Liver (tissue), 9 donors: Measurements from ENCODE around the gene PTPRS. TPM values are rescaled to one million over a fixed set of nuclear protein-coding genes. Genes with fewer than 3 reads are reported as not detected.

Source experiments
- DNase-seq: peaks from one replicate; pipeline ENCODE4 v3.0.0-alpha.2; 2017; ENCODE audit warnings: low spot score
- H3K27ac ChIP-seq, 2 donors: one replicate each; pipeline ENCODE4 v1.7.0; 2013; ENCODE audit warnings: inconsistent platforms in 2 of 2, low read length in 2 of 2, control low read depth in 1 of 2, low read depth in 1 of 2, mild to moderate bottlenecking in 1 of 2
- H3K27me3 ChIP-seq, 4 donors: one replicate each; pipeline versions ENCODE4 v1.6.1 to v1.7.0; 2013; ENCODE audit warnings: low read length in 3 of 4, inconsistent platforms in 1 of 4, mild to moderate bottlenecking in 1 of 4, moderate library complexity in 1 of 4; ENCODE audit not compliant: control insufficient read depth in 4 of 4, insufficient read depth in 4 of 4
- H3K36me3 ChIP-seq, 4 donors: one replicate each; pipeline versions ENCODE4 v1.6.1 to v1.7.0; 2013; ENCODE audit warnings: low read length in 3 of 4, mild to moderate bottlenecking in 3 of 4, low read depth in 1 of 4, moderate library complexity in 1 of 4; ENCODE audit not compliant: control insufficient read depth in 4 of 4, insufficient read depth in 3 of 4
- H3K4me1 ChIP-seq, 4 donors: one replicate each; pipeline versions ENCODE4 v1.6.1 to v1.7.0; 2013; ENCODE audit warnings: low read length in 3 of 4, mild to moderate bottlenecking in 3 of 4, moderate library complexity in 1 of 4; ENCODE audit not compliant: control insufficient read depth in 4 of 4, insufficient read depth in 4 of 4
- H3K4me3 ChIP-seq, 3 donors: one replicate each; pipeline versions ENCODE4 v1.6.1 to v1.7.0; 2013; ENCODE audit warnings: low read length in 3 of 3, control low read depth in 1 of 3, low read depth in 1 of 3, mild to moderate bottlenecking in 1 of 3
- H3K9ac ChIP-seq, 2 donors: one replicate each; pipeline ENCODE4 v1.7.0; 2013; ENCODE audit warnings: low read length in 2 of 2, mild to moderate bottlenecking in 2 of 2, moderate library complexity in 2 of 2, control low read depth in 1 of 2, low read depth in 1 of 2
- H3K9me3 ChIP-seq, 4 donors: one replicate each; pipeline versions ENCODE4 v1.6.1 to v1.7.0; 2013; ENCODE audit warnings: low read length in 3 of 4; ENCODE audit not compliant: control insufficient read depth in 4 of 4
- ATF3 ChIP-seq: IDR thresholded peaks from 2 replicates; pipeline ENCODE4 v1.6.1; 2016; ENCODE audit warnings: antibody characterized with exemption
- CTCF ChIP-seq: fragments of 150-350 bp; IDR thresholded peaks from 2 replicates; pipeline ENCODE4 v1.5.1; 2017; ENCODE audit warnings: improper control_type of control experiment, low read depth, low read length; ENCODE audit not compliant: missing input control
- EGR1 ChIP-seq, 2 donors: IDR thresholded peaks; 2 replicates each; pipeline ENCODE4 v1.6.1; 2016 to 2018; ENCODE audit warnings: antibody characterized with exemption in 2 of 2, low read depth in 2 of 2
- FOXA1 ChIP-seq: IDR thresholded peaks from 2 replicates; pipeline ENCODE4 v1.6.1; 2016; ENCODE audit warnings: antibody characterized with exemption
- FOXA2 ChIP-seq: IDR thresholded peaks from 2 replicates; pipeline ENCODE4 v1.6.1; 2016; ENCODE audit warnings: antibody characterized with exemption
- GABPA ChIP-seq, 2 donors: IDR thresholded peaks in 1 of 2; conservative IDR thresholded peaks in 1 of 2; 2 replicates each; pipeline ENCODE4 v1.6.1; 2016; ENCODE audit warnings: antibody characterized with exemption in 2 of 2, mild to moderate bottlenecking in 1 of 2, moderate library complexity in 1 of 2
- HNF4A ChIP-seq, 2 donors: conservative IDR thresholded peaks; 2 replicates each; pipeline ENCODE4 v1.6.1; 2016; ENCODE audit warnings: antibody characterized with exemption in 2 of 2, mild to moderate bottlenecking in 2 of 2
- HNF4G ChIP-seq: IDR thresholded peaks from 2 replicates; pipeline ENCODE4 v1.6.1; 2016; ENCODE audit warnings: antibody characterized with exemption
- JUND ChIP-seq, 2 donors: IDR thresholded peaks; 2 replicates each; pipeline ENCODE4 v1.6.1; 2016; ENCODE audit warnings: antibody characterized with exemption in 2 of 2
- MAX ChIP-seq: IDR thresholded peaks from 2 replicates; pipeline ENCODE4 v1.6.1; 2016; ENCODE audit warnings: antibody characterized with exemption
- NR2F2 ChIP-seq: IDR thresholded peaks from 2 replicates; pipeline ENCODE4 v1.6.1; 2016; ENCODE audit warnings: antibody characterized with exemption
- RAD21 ChIP-seq, 2 donors: IDR thresholded peaks; 2 replicates each; pipeline ENCODE4 v1.6.1; 2016; ENCODE audit warnings: antibody characterized with exemption in 2 of 2, mild to moderate bottlenecking in 2 of 2
- RXRA ChIP-seq, 2 donors: IDR thresholded peaks; 2 replicates each; pipeline ENCODE4 v1.6.1; 2017 to 2018; ENCODE audit warnings: antibody characterized with exemption in 2 of 2, mild to moderate bottlenecking in 1 of 2
- SP1 ChIP-seq: IDR thresholded peaks from 2 replicates; pipeline ENCODE4 v1.6.1; 2018; ENCODE audit warnings: antibody characterized with exemption, mild to moderate bottlenecking
- TAF1 ChIP-seq: conservative IDR thresholded peaks from 2 replicates; pipeline ENCODE4 v1.6.1; 2016; ENCODE audit warnings: antibody characterized with exemption, mild to moderate bottlenecking
- YY1 ChIP-seq: IDR thresholded peaks from 2 replicates; pipeline ENCODE4 v1.6.1; 2016; ENCODE audit warnings: antibody characterized with exemption, mild to moderate bottlenecking
- ZBTB33 ChIP-seq: IDR thresholded peaks from 2 replicates; pipeline ENCODE4 v1.6.1; 2016; ENCODE audit warnings: antibody characterized with exemption
- WGBS: extraction: QIAGEN DNeasy Blood & Tissue Kit; methylation state at CpG from one replicate; pipeline ENCODE4 v1.1.7; 2013; 5-methylcytosine and 5-hydroxymethylcytosine counted together
- polyA plus RNA-seq, 2 donors: library from polyadenylated mRNA; stranded (reverse) in 1 of 2; unstranded in 1 of 2; fragments of 200-250 nt in 1 of 2; fragments of >200 nt in 1 of 2; fragmentation: Nextera tagmentation in 1 of 2; extraction: Ambion mirVana in 1 of 2; gene quantifications; one replicate each; pipeline versions ENCODE4 v1.2.1 to v1.2.3, GENCODE V29; 2013 to 2015
- total RNA-seq, 2 donors: library from RNA; depleted of rRNA; stranded (reverse); fragments of >200 nt; gene quantifications; one replicate each; pipeline ENCODE4 v1.2.3, GENCODE V29; 2014
- donor health status: healthy.
- donor health status: healthy.
- donor health status: healthy.
- donor health status: healthy.
- donor health status: healthy.

PTPRS gene
- total and polyA plus RNA-seq, 4 donors = 1.3 to 49.7 (median 20.2) TPM

- TF ChIP-seq ZBTB33 (no peak), EGR1 (IDR thresholded peaks at IDR 0.05; ENCODE audit: low read depth in 2 of 2) (no peak), HNF4G (no peak), RAD21 (IDR thresholded peaks at IDR 0.05) (no peak)
These were observed 3.5 kb downstream of the PTPRS start (continued) for GRCh38 chr19:5337126-5337525.

GRCh38 chr19:5336195-5336965 lies 4.2 kb downstream of the PTPRS start:
- no peak for DNase-seq
- TF ChIP-seq MAX = no peak
- no peak for TF ChIP-seq JUND (IDR thresholded peaks at IDR 0.05)
- TF ChIP-seq FOXA2 = no peak
- no peak for TF ChIP-seq ZBTB33
- H3K36me3 ChIP-seq = no peaks in the 10 kb centered on the region
- H3K4me1 ChIP-seq = peaks cover 0 to 10% (median 2%) of the 10 kb centered on the region in 4 donors
- H3K27ac ChIP-seq = no peak overlapping the region
- no peaks in the 10 kb centered on the region for H3K9me3 ChIP-seq
- WGBS = 22% methylated on average over 21 of the region's 21 CpGs
- no peak overlapping the region for H3K9ac ChIP-seq
- H3K27me3 ChIP-seq = peaks cover 0 to 13% (median 5%) of the 10 kb centered on the region in 4 donors
- H3K4me3 ChIP-seq = no peak overlapping the region

- Histone ChIP-seq H3K4me1 (peaks cover 0 to 10% (median 2%) of the 10 kb centered on the region in 4 donors), H3K27ac (no peak overlapping the region), H3K36me3 (no peaks in the 10 kb centered on the region), H3K4me3 (no peak overlapping the region), H3K27me3 (peaks cover 0 to 13% (median 5%) of the 10 kb centered on the region in 4 donors), H3K9ac (no peak overlapping the region), H3K9me3 (no peaks in the 10 kb centered on the region)
- no peak for DNase-seq
- 73% methylated on average over 15 of the region's 15 CpGs for WGBS
- TF ChIP-seq ATF3 (no peak), RXRA (IDR thresholded peaks at IDR 0.05) (no peak), RAD21 (IDR thresholded peaks at IDR 0.05) (no peak), CTCF (no peak), MAX (no peak), YY1 (no peak), TAF1 (no peak), ZBTB33 (no peak), JUND (IDR thresholded peaks at IDR 0.05) (no peak), FOXA1 (no peak), SP1 (no peak), GABPA (IDR thresholded peaks at IDR 0.05 in 1 of 2, conservative IDR thresholded peaks at IDR 0.05 in 1 of 2) (no peak), FOXA2 (no peak), NR2F2 (no peak), EGR1 (IDR thresholded peaks at IDR 0.05; ENCODE audit: low read depth in 2 of 2) (no peak), HNF4G (no peak), HNF4A (conservative IDR thresholded peaks at IDR 0.05) (no peak)
These were observed 5.0 kb downstream of the PTPRS start for GRCh38 chr19:5335593-5335992.
